ENCODE results near the gene IQSEC3.

IQSEC3 gene

DNA sequence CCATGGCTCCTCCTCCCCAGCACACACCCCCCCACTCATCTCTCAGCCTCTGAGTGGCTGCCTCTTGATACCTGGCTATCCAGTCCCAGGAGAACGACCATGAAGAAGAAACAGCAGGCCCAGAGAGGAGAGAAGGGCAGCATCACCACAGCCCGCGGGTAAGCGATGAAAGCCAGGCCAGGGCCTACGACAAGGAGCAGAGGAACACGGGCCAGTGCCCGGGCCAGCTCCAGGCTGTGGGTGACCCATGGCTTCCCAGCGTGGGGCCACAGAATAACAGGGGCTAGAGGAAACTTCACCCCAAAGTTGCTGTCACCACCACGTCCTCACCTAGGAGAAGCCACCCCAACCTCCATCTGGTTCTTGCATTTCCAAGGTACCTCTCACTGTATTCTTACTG lies 157.8 kb downstream of the IQSEC3 start:
- Histone ChIP-seq H3K4me3 (ENCODE audit: low read length) (no peak overlapping the region), H2AFZ (ENCODE audit: low read length) (no peak overlapping the region), H3K27ac (ENCODE audit: low read length) (no peak overlapping the region), H3K4me2 (ENCODE audit: low read depth, low read length) (no peak overlapping the region), H3K36me3 (replicated peaks; ENCODE audit: insufficient read depth, low read length) (no peaks in the 10 kb centered on the region), H3K4me1 (ENCODE audit: low read length) (no peaks in the 10 kb centered on the region), H3K9me3 (replicated peaks; ENCODE audit: insufficient read depth, low read length) (no peaks in the 10 kb centered on the region), H3K27me3 (replicated peaks; ENCODE audit: insufficient read depth, low read length) (peaks cover 77% of the 10 kb centered on the region), H3F3A (ENCODE audit: insufficient read depth, low read length) (no peaks in the 10 kb centered on the region), H3K9ac (ENCODE audit: low read length) (no peak overlapping the region), H3K79me2 (ENCODE audit: low read length) (no peaks in the 10 kb centered on the region), H4K20me1 (ENCODE audit: insufficient read depth, low read length) (no peaks in the 10 kb centered on the region), H3K9me2 (replicated peaks; ENCODE audit: insufficient read depth, low read length) (no peaks in the 10 kb centered on the region)
- DNase-seq: no peak
- TF ChIP-seq EZH2 (optimal IDR thresholded peaks at IDR 0.05; ENCODE audit: low read depth, low read length) (no peak), EZH2phosphoT487 (IDR thresholded peaks at IDR 0.05; ENCODE audit: low read length) (no peak), CTCF (IDR thresholded peaks at IDR 0.05; ENCODE audit: low read length) (no peak)

DNA sequence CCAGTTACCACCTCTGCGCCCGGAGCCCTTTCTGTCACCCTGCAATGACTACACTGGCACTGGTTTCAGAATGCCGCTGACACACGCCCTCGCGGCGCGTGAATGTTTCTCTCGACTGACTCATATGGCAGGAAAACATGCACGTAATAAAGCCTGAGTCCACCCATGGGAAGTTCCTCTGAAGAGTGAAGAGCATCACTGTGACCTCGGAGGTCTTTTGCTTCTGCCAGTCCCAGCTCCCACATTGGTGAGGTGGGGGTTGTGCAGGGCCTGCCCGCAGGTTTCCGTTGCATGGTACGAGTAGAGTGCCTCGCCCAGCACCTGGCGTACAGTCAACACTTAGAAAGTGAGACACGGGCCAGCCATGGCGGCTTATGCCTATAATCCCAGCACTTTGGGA lies 158.4 kb downstream of the IQSEC3 start:
- H3K79me2 ChIP-seq (ENCODE audit: low read length): no peaks in the 10 kb centered on the region
- H3K9me3 ChIP-seq (replicated peaks; ENCODE audit: insufficient read depth, low read length): no peaks in the 10 kb centered on the region
- no peaks in the 10 kb centered on the region for H4K20me1 ChIP-seq (ENCODE audit: insufficient read depth, low read length)
- no peak overlapping the region for H3K4me2 ChIP-seq (ENCODE audit: low read depth, low read length)
- H3K4me3 ChIP-seq (ENCODE audit: low read length): no peak overlapping the region
- no peak for DNase-seq
- H3K9me2 ChIP-seq (replicated peaks; ENCODE audit: insufficient read depth, low read length): no peaks in the 10 kb centered on the region
- H3K27me3 ChIP-seq (replicated peaks; ENCODE audit: insufficient read depth, low read length): peaks cover 84% of the 10 kb centered on the region
- H3K36me3 ChIP-seq (replicated peaks; ENCODE audit: insufficient read depth, low read length): no peaks in the 10 kb centered on the region
- H2AFZ ChIP-seq (ENCODE audit: low read length): no peak overlapping the region
- H3K4me1 ChIP-seq (ENCODE audit: low read length): no peaks in the 10 kb centered on the region
- H3K9ac ChIP-seq (ENCODE audit: low read length): no peak overlapping the region
- TF ChIP-seq CTCF (IDR thresholded peaks at IDR 0.05; ENCODE audit: low read length) (no peak), EZH2 (optimal IDR thresholded peaks at IDR 0.05; ENCODE audit: low read depth, low read length) (no peak), EZH2phosphoT487 (IDR thresholded peaks at IDR 0.05; ENCODE audit: low read length) (no peak)
- H3K27ac ChIP-seq (ENCODE audit: low read length): no peak overlapping the region
- no peaks in the 10 kb centered on the region for H3F3A ChIP-seq (ENCODE audit: insufficient read depth, low read length)

DNA sequence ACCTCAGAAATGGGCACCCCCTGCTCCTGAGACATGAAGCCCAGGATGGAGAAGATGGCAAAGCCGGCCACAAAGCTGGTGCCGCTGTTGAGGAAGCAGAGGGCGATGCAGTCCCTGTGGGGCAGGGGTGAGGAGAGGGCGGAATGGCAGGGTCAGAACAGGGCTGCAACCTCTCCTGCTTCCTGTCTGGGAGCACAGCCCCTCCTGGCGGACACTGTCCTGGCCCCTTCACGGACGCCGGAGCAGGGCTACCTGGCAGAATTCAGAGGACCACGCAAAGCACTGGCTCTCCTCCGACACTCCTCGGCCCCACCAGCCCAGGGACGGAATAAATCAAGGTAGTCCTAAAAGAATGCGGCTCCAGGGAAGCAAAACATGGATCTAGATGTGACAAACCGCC lies 159.8 kb downstream of the IQSEC3 start:
- Histone ChIP-seq H2AFZ (ENCODE audit: low read length) (no peak overlapping the region), H3K4me2 (ENCODE audit: low read depth, low read length) (no peak overlapping the region), H3K27me3 (replicated peaks; ENCODE audit: insufficient read depth, low read length) (peaks cover 94% of the 10 kb centered on the region), H3K4me1 (ENCODE audit: low read length) (no peaks in the 10 kb centered on the region), H3K4me3 (ENCODE audit: low read length) (no peak overlapping the region), H3K9me3 (replicated peaks; ENCODE audit: insufficient read depth, low read length) (no peaks in the 10 kb centered on the region), H3K27ac (ENCODE audit: low read length) (no peak overlapping the region), H3K9ac (ENCODE audit: low read length) (no peak overlapping the region), H3K36me3 (replicated peaks; ENCODE audit: insufficient read depth, low read length) (no peaks in the 10 kb centered on the region), H3F3A (ENCODE audit: insufficient read depth, low read length) (no peaks in the 10 kb centered on the region), H3K9me2 (replicated peaks; ENCODE audit: insufficient read depth, low read length) (no peaks in the 10 kb centered on the region), H4K20me1 (ENCODE audit: insufficient read depth, low read length) (no peaks in the 10 kb centered on the region), H3K79me2 (ENCODE audit: low read length) (no peaks in the 10 kb centered on the region)
- no peak for DNase-seq
- no peak for TF ChIP-seq CTCF (IDR thresholded peaks at IDR 0.05; ENCODE audit: low read length)
- TF ChIP-seq EZH2phosphoT487 (IDR thresholded peaks at IDR 0.05; ENCODE audit: low read length): no peak
- TF ChIP-seq EZH2 (optimal IDR thresholded peaks at IDR 0.05; ENCODE audit: low read depth, low read length): no peak
